ENCODE results near the gene IGFALS.

The IGFALS gene

GRCh38 chr16:1768767-1769401, 24.6 kb downstream of the IGFALS start:
- Histone ChIP-seq H4K91ac (ENCODE audit: low read length) (no peak overlapping the region), H3K4ac (ENCODE audit: low read depth in 1 of 2, low read length in 2 of 2) (no peak overlapping the region), H3K27me3 (ENCODE audit: control insufficient read depth in 1 of 2, insufficient read depth in 1 of 2, low read length in 2 of 2) (no peaks in the 10 kb centered on the region), H3K4me3 (ENCODE audit: insufficient read depth in 1 of 2, low read depth in 1 of 2, low read length in 2 of 2) (no peak overlapping the region), H3K9me3 (ENCODE audit: control insufficient read depth, low read length) (no peaks in the 10 kb centered on the region), H3K79me1 (replicated peaks; ENCODE audit: low read length, poor library complexity, severe bottlenecking) (peaks cover 11% of the 10 kb centered on the region), H3K9ac (ENCODE audit: low read length) (no peak overlapping the region), H4K8ac (ENCODE audit: low read length) (no peak overlapping the region), H3K14ac (ENCODE audit: low read length in 2 of 2) (no peak overlapping the region), H2BK12ac (ENCODE audit: low read length in 2 of 2) (no peak overlapping the region), H2BK15ac (ENCODE audit: low read depth, poor library complexity, severe bottlenecking) (no peak overlapping the region), H3K18ac (ENCODE audit: low read depth in 1 of 2, low read length in 2 of 2) (no peak overlapping the region), H3K27ac (ENCODE audit: low read length, poor library complexity, severe bottlenecking) (no peak overlapping the region), H3K4me1 (ENCODE audit: control insufficient read depth, insufficient read depth, low read depth, low read length) (peaks cover 29% of the 10 kb centered on the region), H2BK5ac (ENCODE audit: low read depth, low read length, poor library complexity, severe bottlenecking) (no peak overlapping the region), H3K23ac (ENCODE audit: low read length in 2 of 2) (no peak overlapping the region), H2BK120ac (ENCODE audit: low read depth, low read length) (no peak overlapping the region), H3K36me3 (ENCODE audit: control insufficient read depth in 1 of 2, insufficient read depth in 2 of 2, low read depth in 1 of 2, low read length in 2 of 2) (peaks cover 47 to 69% of the 10 kb centered on the region in 2 experiments), H2AK5ac (ENCODE audit: low read length, severe bottlenecking) (no peak overlapping the region), H2AFZ (ENCODE audit: low read depth, low read length) (no peak overlapping the region), H3K4me2 (ENCODE audit: low read length, poor library complexity, severe bottlenecking) (no peak overlapping the region)
- DNase-seq: no peak
- WGBS: 91% methylated on average over 15 of the region's 26 CpGs

GRCh38 chr16:1768061-1768766, 25.3 kb downstream of the IGFALS start:
- no peak overlapping the region for H2BK5ac ChIP-seq (ENCODE audit: low read depth, low read length, poor library complexity, severe bottlenecking)
- H2BK12ac ChIP-seq (ENCODE audit: low read length in 2 of 2): no peak overlapping the region
- no peak overlapping the region for H3K18ac ChIP-seq (ENCODE audit: low read depth in 1 of 2, low read length in 2 of 2)
- H3K27me3 ChIP-seq (ENCODE audit: control insufficient read depth in 1 of 2, insufficient read depth in 1 of 2, low read length in 2 of 2): no peaks in the 10 kb centered on the region
- H3K4me2 ChIP-seq (ENCODE audit: low read length, poor library complexity, severe bottlenecking): no peak overlapping the region
- H3K4me3 ChIP-seq (ENCODE audit: insufficient read depth in 1 of 2, low read depth in 1 of 2, low read length in 2 of 2): no peak overlapping the region
- no peak overlapping the region for H3K23ac ChIP-seq (ENCODE audit: low read length in 2 of 2)
- peaks cover 51 to 76% of the 10 kb centered on the region in 2 experiments for H3K36me3 ChIP-seq (ENCODE audit: control insufficient read depth in 1 of 2, insufficient read depth in 2 of 2, low read depth in 1 of 2, low read length in 2 of 2)
- no peak overlapping the region for H2AFZ ChIP-seq (ENCODE audit: low read depth, low read length)
- H3K9ac ChIP-seq (ENCODE audit: low read length): no peak overlapping the region
- 93% methylated on average over 41 of the region's 41 CpGs for WGBS
- H3K79me1 ChIP-seq (replicated peaks; ENCODE audit: low read length, poor library complexity, severe bottlenecking): peaks cover 14% of the 10 kb centered on the region
- DNase-seq: no peak
- H3K9me3 ChIP-seq (ENCODE audit: control insufficient read depth, low read length): no peaks in the 10 kb centered on the region
- H2BK15ac ChIP-seq (ENCODE audit: low read depth, poor library complexity, severe bottlenecking): no peak overlapping the region
- no peak overlapping the region for H4K91ac ChIP-seq (ENCODE audit: low read length)
- peaks cover 29% of the 10 kb centered on the region for H3K4me1 ChIP-seq (ENCODE audit: control insufficient read depth, insufficient read depth, low read depth, low read length)
- H3K14ac ChIP-seq (ENCODE audit: low read length in 2 of 2): no peak overlapping the region
- H2BK120ac ChIP-seq (ENCODE audit: low read depth, low read length): no peak overlapping the region
- no peak overlapping the region for H3K27ac ChIP-seq (ENCODE audit: low read length, poor library complexity, severe bottlenecking)
- H2AK5ac ChIP-seq (ENCODE audit: low read length, severe bottlenecking): no peak overlapping the region
- H3K4ac ChIP-seq (ENCODE audit: low read depth in 1 of 2, low read length in 2 of 2): no peak overlapping the region
- H4K8ac ChIP-seq (ENCODE audit: low read length): no peak overlapping the region

- Histone ChIP-seq H3K4ac (ENCODE audit: low read depth in 1 of 2, low read length in 2 of 2) (no peak overlapping the region), H3K4me3 (ENCODE audit: insufficient read depth in 1 of 2, low read depth in 1 of 2, low read length in 2 of 2) (no peak overlapping the region), H2AFZ (ENCODE audit: low read depth, low read length) (no peak overlapping the region), H2BK15ac (ENCODE audit: low read depth, poor library complexity, severe bottlenecking) (no peak overlapping the region), H4K8ac (ENCODE audit: low read length) (no peak overlapping the region), H3K18ac (ENCODE audit: low read depth in 1 of 2, low read length in 2 of 2) (no peak overlapping the region), H3K9ac (ENCODE audit: low read length) (no peak overlapping the region), H2BK12ac (ENCODE audit: low read length in 2 of 2) (no peak overlapping the region), H3K14ac (ENCODE audit: low read length in 2 of 2) (no peak overlapping the region), H3K27me3 (ENCODE audit: control insufficient read depth in 1 of 2, insufficient read depth in 1 of 2, low read length in 2 of 2) (no peaks in the 10 kb centered on the region), H3K9me3 (ENCODE audit: control insufficient read depth, low read length) (no peaks in the 10 kb centered on the region), H3K79me1 (replicated peaks; ENCODE audit: low read length, poor library complexity, severe bottlenecking) (peaks cover 15% of the 10 kb centered on the region), H3K36me3 (ENCODE audit: control insufficient read depth in 1 of 2, insufficient read depth in 2 of 2, low read depth in 1 of 2, low read length in 2 of 2) (peaks cover 60 to 85% of the 10 kb centered on the region in 2 experiments), H3K23ac (ENCODE audit: low read length in 2 of 2) (no peak overlapping the region), H3K27ac (ENCODE audit: low read length, poor library complexity, severe bottlenecking) (no peak overlapping the region), H4K91ac (ENCODE audit: low read length) (no peak overlapping the region), H3K4me1 (ENCODE audit: control insufficient read depth, insufficient read depth, low read depth, low read length) (peaks cover 35% of the 10 kb centered on the region), H3K4me2 (ENCODE audit: low read length, poor library complexity, severe bottlenecking) (no peak overlapping the region), H2BK120ac (ENCODE audit: low read depth, low read length) (no peak overlapping the region), H2AK5ac (ENCODE audit: low read length, severe bottlenecking) (no peak overlapping the region), H2BK5ac (ENCODE audit: low read depth, low read length, poor library complexity, severe bottlenecking) (no peak overlapping the region)
- DNase-seq: no peak
- WGBS: 95% methylated on average over 38 of the region's 42 CpGs
These were observed 26.1 kb downstream of the IGFALS start for GRCh38 chr16:1767116-1767994.

- H3K4me3 ChIP-seq (ENCODE audit: insufficient read depth in 1 of 2, low read depth in 1 of 2, low read length in 2 of 2): no peak overlapping the region
These were observed 26.8 kb downstream of the IGFALS start for GRCh38 chr16:1766701-1767100.

More at GRCh38 chr16:1766701-1767100, 26.8 kb downstream of the IGFALS start:
- H2AK5ac ChIP-seq (ENCODE audit: low read length, severe bottlenecking): no peak overlapping the region
- H3K4me2 ChIP-seq (ENCODE audit: low read length, poor library complexity, severe bottlenecking): no peak overlapping the region
- peaks cover 32% of the 10 kb centered on the region for H3K4me1 ChIP-seq (ENCODE audit: control insufficient read depth, insufficient read depth, low read depth, low read length)
- H3K9me3 ChIP-seq (ENCODE audit: control insufficient read depth, low read length): no peaks in the 10 kb centered on the region
- no peak overlapping the region for H3K18ac ChIP-seq (ENCODE audit: low read depth in 1 of 2, low read length in 2 of 2)
- H2BK15ac ChIP-seq (ENCODE audit: low read depth, poor library complexity, severe bottlenecking): no peak overlapping the region
- no peaks in the 10 kb centered on the region for H3K27me3 ChIP-seq (ENCODE audit: control insufficient read depth in 1 of 2, insufficient read depth in 1 of 2, low read length in 2 of 2)
- H3K23ac ChIP-seq (ENCODE audit: low read length in 2 of 2): no peak overlapping the region
- no peak overlapping the region for H2BK12ac ChIP-seq (ENCODE audit: low read length in 2 of 2)
- H4K91ac ChIP-seq (ENCODE audit: low read length): no peak overlapping the region
- no peak overlapping the region for H4K8ac ChIP-seq (ENCODE audit: low read length)
- no peak overlapping the region for H2BK5ac ChIP-seq (ENCODE audit: low read depth, low read length, poor library complexity, severe bottlenecking)
- no peak overlapping the region for H3K4ac ChIP-seq (ENCODE audit: low read depth in 1 of 2, low read length in 2 of 2)
- H2AFZ ChIP-seq (ENCODE audit: low read depth, low read length): no peak overlapping the region
- H2BK120ac ChIP-seq (ENCODE audit: low read depth, low read length): no peak overlapping the region
- WGBS: 97% methylated on average over 18 of the region's 18 CpGs
- no peak overlapping the region for H3K27ac ChIP-seq (ENCODE audit: low read length, poor library complexity, severe bottlenecking)
- DNase-seq: no peak
- H3K9ac ChIP-seq (ENCODE audit: low read length): no peak overlapping the region
- no peak overlapping the region for H3K14ac ChIP-seq (ENCODE audit: low read length in 2 of 2)
- peaks cover 63 to 91% of the 10 kb centered on the region in 2 experiments for H3K36me3 ChIP-seq (ENCODE audit: control insufficient read depth in 1 of 2, insufficient read depth in 2 of 2, low read depth in 1 of 2, low read length in 2 of 2)
- peaks cover 15% of the 10 kb centered on the region for H3K79me1 ChIP-seq (replicated peaks; ENCODE audit: low read length, poor library complexity, severe bottlenecking)

Measured in mesenchymal stem cell (in vitro differentiated cells and primary cell).